Tibial nerve (tissue), 3 donors: ENCODE results near the gene FAM53C.

Experiments
- POLR2A ChIP-seq, 2 donors: fragments of 450-650 bp; IDR thresholded peaks; one replicate each; pipeline ENCODE4 v1.6.1; 2017; ENCODE audit warnings: antibody characterized with exemption in 2 of 2, mild to moderate bottlenecking in 2 of 2, moderate library complexity in 2 of 2
- TF ChIP-seq, protein P1 (sequence below), 5 experiments: fragments of 200-600 bp in 3 of 5; fragments of 450-650 bp in 2 of 5; sonication (generic) in 3 of 5; IDR thresholded peaks; one replicate each; pipeline ENCODE4 v1.5.1; 2016 to 2019; ENCODE audit warnings: antibody characterized with exemption in 5 of 5, mild to moderate bottlenecking in 3 of 5, moderate library complexity in 2 of 5

DNA sequence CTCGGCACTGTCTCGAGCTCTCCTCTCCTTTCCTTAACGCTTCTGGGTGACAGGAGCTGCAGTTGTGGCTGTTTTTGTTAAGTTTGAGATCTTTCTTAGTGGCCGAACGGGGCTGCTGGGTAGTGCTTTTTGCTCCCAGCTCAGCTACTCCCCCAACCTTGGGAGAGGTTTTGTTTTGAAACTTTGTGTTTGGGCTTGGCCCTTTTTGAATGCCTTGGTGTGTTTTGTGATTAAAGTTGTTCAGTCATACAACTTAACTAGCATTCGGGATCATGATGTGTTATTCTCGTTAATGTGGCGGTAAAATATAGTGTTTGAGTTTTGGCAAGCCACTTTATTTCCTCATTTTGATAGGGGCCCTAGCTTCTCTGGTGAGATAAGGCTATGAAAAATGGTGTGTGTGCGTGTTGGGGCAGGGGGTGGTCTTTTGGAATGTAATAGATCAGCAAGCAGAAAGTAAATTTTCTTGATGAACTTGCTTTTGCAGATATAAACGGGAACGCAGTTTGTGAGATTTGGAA lies 15.6 kb downstream of the FAM53C start:
- TF ChIP-seq, protein P1, sequence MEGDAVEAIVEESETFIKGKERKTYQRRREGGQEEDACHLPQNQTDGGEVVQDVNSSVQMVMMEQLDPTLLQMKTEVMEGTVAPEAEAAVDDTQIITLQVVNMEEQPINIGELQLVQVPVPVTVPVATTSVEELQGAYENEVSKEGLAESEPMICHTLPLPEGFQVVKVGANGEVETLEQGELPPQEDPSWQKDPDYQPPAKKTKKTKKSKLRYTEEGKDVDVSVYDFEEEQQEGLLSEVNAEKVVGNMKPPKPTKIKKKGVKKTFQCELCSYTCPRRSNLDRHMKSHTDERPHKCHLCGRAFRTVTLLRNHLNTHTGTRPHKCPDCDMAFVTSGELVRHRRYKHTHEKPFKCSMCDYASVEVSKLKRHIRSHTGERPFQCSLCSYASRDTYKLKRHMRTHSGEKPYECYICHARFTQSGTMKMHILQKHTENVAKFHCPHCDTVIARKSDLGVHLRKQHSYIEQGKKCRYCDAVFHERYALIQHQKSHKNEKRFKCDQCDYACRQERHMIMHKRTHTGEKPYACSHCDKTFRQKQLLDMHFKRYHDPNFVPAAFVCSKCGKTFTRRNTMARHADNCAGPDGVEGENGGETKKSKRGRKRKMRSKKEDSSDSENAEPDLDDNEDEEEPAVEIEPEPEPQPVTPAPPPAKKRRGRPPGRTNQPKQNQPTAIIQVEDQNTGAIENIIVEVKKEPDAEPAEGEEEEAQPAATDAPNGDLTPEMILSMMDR (IDR thresholded peaks at IDR 0.05): no peak
- TF ChIP-seq POLR2A (IDR thresholded peaks at IDR 0.05): no peak
